HG03280 (cell line): ENCODE data around the gene SEC16A.

Experiments used
- ATAC-seq: cut with Tn5 transposase; IDR thresholded peaks from one replicate; pipeline ENCODE4 v1.9.1; 2021; ENCODE audit warnings: mild to moderate bottlenecking, moderate library complexity; ENCODE audit not compliant: unreplicated experiment

SEC16A gene

DNA sequence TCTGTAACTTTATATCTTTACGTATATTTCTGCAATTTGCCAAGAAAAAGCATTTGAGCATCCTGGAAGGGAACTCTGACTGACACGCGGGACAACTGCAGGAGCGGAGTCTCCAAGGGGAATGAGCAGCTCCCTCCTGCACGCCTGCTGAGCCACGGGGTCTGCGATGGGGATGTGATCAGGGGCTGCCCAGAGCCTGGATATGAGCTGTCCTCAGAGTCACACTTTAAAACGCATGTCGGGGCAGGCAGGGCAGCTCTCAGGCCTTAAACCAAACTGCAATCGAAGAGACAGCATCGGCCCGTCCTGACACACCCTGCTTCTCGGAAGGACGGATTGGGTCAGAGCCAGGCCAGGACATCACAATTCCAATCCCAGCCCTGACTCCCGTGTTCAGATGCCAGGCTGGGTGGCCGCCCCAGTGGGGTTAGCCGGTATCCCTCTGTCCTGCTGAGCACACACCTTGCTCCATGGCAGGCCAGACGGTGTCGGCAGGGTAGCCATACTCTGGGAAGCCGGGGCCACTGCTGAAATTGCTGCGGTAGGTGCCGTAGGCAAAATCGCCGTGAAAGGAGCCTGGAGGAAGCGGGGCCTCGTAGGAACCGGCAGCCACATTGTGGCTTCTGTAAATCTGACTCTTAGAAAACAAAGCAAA, 17.2 kb downstream of the SEC16A start:
- ATAC-seq = no peak

GRCh38 chr9:136464241-136464640, 18.6 kb downstream of the SEC16A start:
- ATAC-seq = no peak

DNA sequence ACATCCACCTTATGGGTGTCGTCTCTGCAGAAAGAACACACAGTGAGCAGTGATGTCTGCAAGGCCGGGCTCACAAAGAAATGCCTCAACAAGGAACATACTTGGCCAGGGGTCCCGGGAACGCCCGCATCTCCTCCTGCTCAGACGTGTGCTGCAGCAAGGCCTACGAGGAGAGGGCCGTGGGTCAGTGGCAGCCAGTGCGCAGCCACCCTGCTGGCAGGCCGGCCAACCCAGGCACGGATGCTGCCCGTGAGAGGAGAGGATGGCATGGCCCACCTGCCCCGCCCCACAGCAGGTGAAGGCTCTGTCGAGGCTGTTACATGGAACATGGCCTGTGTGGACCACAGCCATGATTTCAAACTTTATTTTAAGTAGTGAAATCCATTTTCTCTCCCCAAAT, 19.3 kb downstream of the SEC16A start:
- no peak for ATAC-seq

DNA sequence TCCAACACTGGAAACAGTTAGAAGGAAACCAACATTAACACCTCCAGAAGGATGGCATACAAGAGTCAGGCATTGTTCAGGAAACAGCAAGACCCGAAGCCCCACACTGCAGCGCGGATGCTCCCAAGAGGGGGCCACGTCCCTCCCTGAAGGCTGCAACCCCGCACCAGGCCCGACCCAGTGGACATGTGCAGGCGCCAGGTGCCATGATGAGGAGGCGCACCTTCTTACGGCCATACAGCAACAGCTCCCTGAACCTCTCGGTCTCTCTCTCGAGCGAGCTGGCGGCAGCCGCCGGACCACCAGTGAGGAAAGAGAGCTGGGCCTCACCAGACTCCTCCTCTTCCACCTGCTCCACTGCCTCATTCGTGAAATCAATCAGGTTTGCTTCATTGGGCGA, 20.2 kb downstream of the SEC16A start:
- no peak for ATAC-seq

- ATAC-seq = no peak
Observed at GRCh38 chr9:136460772-136461325, 22.0 kb downstream of the SEC16A start.

- ATAC-seq = no peak
Observed at GRCh38 chr9:136459425-136459824, 23.4 kb downstream of the SEC16A start.

- no peak for ATAC-seq
Observed at GRCh38 chr9:136457326-136457725, 25.5 kb downstream of the SEC16A start.

GRCh38 chr9:136456258-136456657, 26.6 kb downstream of the SEC16A start:
- ATAC-seq = no peak

DNA sequence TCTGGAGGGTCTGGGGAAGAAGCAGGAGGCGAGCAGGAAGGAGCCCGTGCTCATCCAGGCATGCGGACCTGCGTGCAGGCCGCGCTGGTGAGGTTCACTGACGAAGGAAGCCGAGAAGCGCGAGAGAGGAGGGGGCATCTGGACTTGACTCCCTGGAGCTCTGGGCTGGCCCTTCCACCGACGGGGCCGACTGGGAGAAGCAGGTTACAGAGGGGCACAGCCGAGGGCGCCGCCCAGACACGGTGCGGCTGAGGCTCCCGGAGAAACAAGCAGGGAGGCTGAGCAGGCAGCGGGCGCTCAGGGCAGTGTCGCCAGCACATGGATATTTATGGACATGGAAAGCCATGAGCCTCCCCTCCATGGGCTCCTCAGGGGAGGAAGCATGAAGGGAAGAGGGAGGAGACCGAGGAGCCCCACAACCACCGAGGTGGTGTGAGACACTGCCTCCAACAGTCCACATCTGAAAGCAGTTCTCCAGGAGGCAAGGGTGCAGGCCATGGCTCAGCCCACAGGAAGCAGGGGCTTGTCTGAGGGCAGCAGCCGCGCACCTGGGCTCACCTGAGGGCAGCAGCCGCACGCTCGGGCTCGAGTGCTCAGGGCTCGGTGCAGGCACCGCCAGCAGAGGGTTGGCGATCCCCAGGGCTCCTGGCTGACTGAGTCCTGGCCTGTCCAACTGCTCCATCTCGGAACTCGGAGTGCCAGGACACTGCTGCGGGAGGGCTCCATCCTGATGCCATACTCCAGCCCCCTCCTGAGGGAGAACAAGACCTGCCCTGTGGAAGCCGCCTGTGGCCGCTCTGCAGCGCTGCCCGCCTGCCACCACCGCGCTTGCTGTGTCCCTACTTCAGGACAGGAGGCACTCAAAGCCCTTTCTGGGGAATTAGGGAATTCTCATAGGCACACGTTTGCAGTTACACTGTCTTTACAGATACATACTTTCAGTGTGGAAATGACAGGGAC, 27.5 kb downstream of the SEC16A start:
- ATAC-seq = no peak

DNA sequence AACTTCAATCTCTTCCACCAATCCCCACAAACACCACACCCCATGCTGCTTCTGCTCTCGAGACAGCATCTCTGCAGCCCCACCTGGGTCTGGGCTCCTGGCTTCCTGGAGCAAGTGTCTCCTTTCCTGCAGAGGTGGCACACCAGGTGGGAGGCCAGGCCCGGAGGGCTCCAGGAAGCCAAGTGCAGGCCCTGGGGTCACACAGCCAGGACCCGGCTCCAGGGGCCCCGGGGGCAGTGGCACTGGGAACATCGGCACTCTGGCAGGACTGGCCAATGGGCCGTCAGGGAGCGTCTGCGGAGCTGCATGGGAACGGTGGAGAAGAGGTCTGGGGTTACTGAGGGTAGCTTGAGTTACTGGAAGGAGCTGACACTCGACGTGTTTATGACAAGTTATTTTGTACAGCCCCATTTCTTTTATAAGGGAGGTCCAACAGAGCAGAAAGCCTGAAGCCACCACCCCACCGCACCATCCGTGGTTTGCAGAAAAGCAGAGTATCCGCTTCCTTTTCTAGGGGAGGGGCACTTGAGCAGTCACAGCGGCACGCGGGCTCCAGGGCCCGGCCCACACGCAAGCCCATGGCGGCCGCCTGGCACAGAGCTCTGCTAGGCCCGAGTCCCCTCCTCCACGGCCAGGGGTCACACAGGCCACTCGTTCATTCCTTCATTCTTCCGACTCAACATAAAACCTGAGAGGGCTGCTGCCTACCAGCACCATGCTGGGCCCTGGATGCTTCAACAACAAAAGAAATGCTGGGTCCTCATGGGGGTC, 28.6 kb downstream of the SEC16A start:
- ATAC-seq = no peak

DNA sequence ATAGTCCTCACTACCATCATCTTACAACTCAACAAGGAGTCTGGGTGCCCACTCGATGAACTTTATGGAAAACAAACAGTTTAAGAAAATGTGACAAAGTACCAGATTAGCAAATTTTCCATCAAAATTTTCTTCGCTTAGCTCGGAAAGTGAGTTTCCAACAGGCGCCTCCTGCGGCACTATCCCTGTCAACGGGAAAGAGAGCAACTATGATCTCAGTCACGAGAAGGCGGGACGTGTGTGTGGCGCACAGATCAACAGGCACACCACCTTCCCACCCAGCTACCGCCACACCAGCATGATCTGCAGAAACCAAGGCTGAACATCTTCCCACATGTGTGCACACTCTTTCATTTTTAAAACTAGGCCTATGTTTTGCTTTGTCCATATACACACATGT, 29.5 kb downstream of the SEC16A start:
- no peak for ATAC-seq

GRCh38 chr9:136451221-136451877, 31.5 kb downstream of the SEC16A start:
- no peak for ATAC-seq

GRCh38 chr9:136448655-136449054, 34.2 kb downstream of the SEC16A start:
- ATAC-seq = no peak

GRCh38 chr9:136447173-136447778, 35.6 kb downstream of the SEC16A start:
- ATAC-seq = no peak

DNA sequence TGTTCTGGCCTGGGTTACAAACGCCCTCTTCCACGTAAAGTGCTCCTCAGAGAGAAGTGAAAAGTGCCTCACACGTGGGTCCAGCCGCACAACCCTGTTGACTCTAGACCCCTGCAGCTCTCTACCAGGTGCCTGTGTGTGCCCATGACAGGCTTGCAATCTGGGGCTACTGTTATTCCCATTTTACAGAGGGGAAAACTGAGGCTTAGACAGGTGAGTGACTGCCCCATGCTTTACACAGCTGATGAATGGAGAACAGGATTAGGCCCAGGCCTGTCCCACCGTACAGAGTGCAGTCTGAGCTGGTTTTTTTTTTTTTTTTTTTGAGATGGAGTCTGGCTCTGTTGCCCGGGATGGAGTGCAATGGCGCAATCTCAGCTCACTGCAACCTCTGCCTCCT, 37.0 kb downstream of the SEC16A start:
- ATAC-seq = no peak

- ATAC-seq = no peak
Observed at GRCh38 chr9:136444102-136444501, 38.7 kb downstream of the SEC16A start.

GRCh38 chr9:136443687-136444086, 39.2 kb downstream of the SEC16A start:
- no peak for ATAC-seq

- no peak for ATAC-seq
Observed at GRCh38 chr9:136443087-136443486, 39.8 kb downstream of the SEC16A start.

DNA sequence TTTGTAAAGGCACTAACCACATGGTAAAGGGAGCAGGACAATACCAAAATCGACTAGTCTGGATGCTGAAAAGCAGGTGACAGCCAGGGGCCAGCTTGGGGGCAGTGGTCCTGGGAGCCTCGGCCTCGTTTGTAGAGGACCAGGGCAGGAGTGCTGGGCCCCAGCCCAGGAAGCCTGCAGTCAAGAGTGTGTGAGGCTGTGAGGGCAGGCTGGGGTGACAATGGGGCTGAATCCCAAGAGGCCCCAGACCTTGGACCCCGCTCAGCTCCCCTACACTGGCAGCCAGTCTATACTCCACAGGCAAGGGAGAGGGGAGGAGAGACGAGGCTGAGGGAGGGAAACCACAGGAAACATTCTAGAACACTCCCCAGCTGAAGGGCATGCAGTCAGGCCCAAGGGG, 40.6 kb downstream of the SEC16A start:
- ATAC-seq = no peak

GRCh38 chr9:136441681-136442245, 41.1 kb downstream of the SEC16A start:
- ATAC-seq = no peak
